ENCODE data around the gene CD244. TPM values are rescaled to one million over a fixed set of nuclear protein-coding genes. Genes with fewer than 3 reads are reported as not detected.

Gene CD244
- polyA plus RNA-seq, 3 donors = 62.2 to 116 (median 106) TPM

GRCh38 chr1:160884579-160884978, 21.9 kb upstream of the CD244 start:
- no peak overlapping the region for H3K4me2 ChIP-seq (replicated peaks; ENCODE audit: extremely low read depth, low read length, poor library complexity, severe bottlenecking)
- H3K9ac ChIP-seq (ENCODE audit: insufficient read depth, low read length, poor library complexity, severe bottlenecking) = no peak overlapping the region
- Mint-ChIP-seq H3K36me3 (no peaks in the 10 kb centered on the region), H3K27ac (peak overlapping the region; percentile 6 to 73 (median 50)), H3K9me3 (peaks cover 0 to 2% (median 0%) of the 10 kb centered on the region in 7 donors), H3K27me3 (ENCODE audit: low read depth in 3 of 3) (peaks cover 2 to 3% (median 2%) of the 10 kb centered on the region in 3 donors), H3K4me1 (peaks cover 64% of the 10 kb centered on the region), H3K4me3 (no peak overlapping the region)
- H3K36me3 ChIP-seq (replicated peaks in 1 of 2; ENCODE audit: control insufficient read depth in 1 of 2, insufficient read depth in 2 of 2, low read length in 2 of 2) = no peaks in the 10 kb centered on the region
- H3K79me2 ChIP-seq (ENCODE audit: insufficient read depth, low read length) = no peaks in the 10 kb centered on the region
- H4K20me1 ChIP-seq (ENCODE audit: insufficient read depth, low read length) = no peaks in the 10 kb centered on the region
- TF ChIP-seq CTCF (IDR thresholded peaks at IDR 0.05) = peak; percentile 14
- 82% methylated on average over 3 of the region's 6 CpGs for WGBS (ENCODE audit: insufficient coverage)
- no peak overlapping the region for H3K4me3 ChIP-seq (replicated peaks in 1 of 3; ENCODE audit: low read depth in 2 of 3, low read length in 3 of 3)
- peak overlapping the region; percentile 12 for H2AFZ ChIP-seq (ENCODE audit: insufficient read depth, low read depth, low read length, poor library complexity, severe bottlenecking)
- H3K27ac ChIP-seq (ENCODE audit: low read depth in 1 of 2, low read length in 2 of 2) = peak overlapping the region; percentile 49 to 62
- DNase-seq = peak in 1 of 3 donors; percentile 22
- H3K9me3 ChIP-seq (replicated peaks in 1 of 2; ENCODE audit: control insufficient read depth in 1 of 2, insufficient read depth in 1 of 2, low read length in 2 of 2) = no peaks in the 10 kb centered on the region
- peaks cover 61 to 74% of the 10 kb centered on the region in 2 donors for H3K4me1 ChIP-seq (ENCODE audit: control insufficient read depth in 1 of 2, insufficient read depth in 2 of 2, low read length in 2 of 2)
- intact Hi-C loops (cut with micrococcal nuclease) = loop anchor here in 1 of 2 donors (10.0 kb wide), 1 partner anchor 60 kb away; no protein-coding TSS in a partner anchor
- H3K27me3 ChIP-seq (ENCODE audit: control insufficient read depth in 2 of 2, insufficient read depth in 2 of 2, low read length in 2 of 2) = no peaks in the 10 kb centered on the region

- no peak overlapping the region for H2AFZ ChIP-seq (ENCODE audit: insufficient read depth, low read depth, low read length, poor library complexity, severe bottlenecking)
- peak overlapping the region; percentile 49 to 62 for H3K27ac ChIP-seq (ENCODE audit: low read depth in 1 of 2, low read length in 2 of 2)
- no peak overlapping the region for H3K4me3 ChIP-seq (replicated peaks in 1 of 3; ENCODE audit: low read depth in 2 of 3, low read length in 3 of 3)
- no peak for TF ChIP-seq CTCF (IDR thresholded peaks at IDR 0.05)
- Mint-ChIP-seq H3K4me1 (peaks cover 66% of the 10 kb centered on the region), H3K9me3 (peaks cover 0 to 2% (median 0%) of the 10 kb centered on the region in 7 donors), H3K27ac (peak overlapping the region; percentile 6 to 79 (median 66)), H3K4me3 (peak overlapping the region in 1 of 2 donors; percentile 21), H3K36me3 (no peaks in the 10 kb centered on the region), H3K27me3 (ENCODE audit: low read depth in 3 of 3) (peaks cover 2 to 3% (median 2%) of the 10 kb centered on the region in 3 donors)
- H3K27me3 ChIP-seq (ENCODE audit: control insufficient read depth in 2 of 2, insufficient read depth in 2 of 2, low read length in 2 of 2) = no peaks in the 10 kb centered on the region
- no peak overlapping the region for H3K9ac ChIP-seq (ENCODE audit: insufficient read depth, low read length, poor library complexity, severe bottlenecking)
- H3K4me2 ChIP-seq (replicated peaks; ENCODE audit: extremely low read depth, low read length, poor library complexity, severe bottlenecking) = no peak overlapping the region
- peaks cover 63 to 74% of the 10 kb centered on the region in 2 donors for H3K4me1 ChIP-seq (ENCODE audit: control insufficient read depth in 1 of 2, insufficient read depth in 2 of 2, low read length in 2 of 2)
- no peaks in the 10 kb centered on the region for H4K20me1 ChIP-seq (ENCODE audit: insufficient read depth, low read length)
- peak in 2 of 3 donors; percentile 27 to 50 for DNase-seq
- no peaks in the 10 kb centered on the region for H3K36me3 ChIP-seq (replicated peaks in 1 of 2; ENCODE audit: control insufficient read depth in 1 of 2, insufficient read depth in 2 of 2, low read length in 2 of 2)
- no peaks in the 10 kb centered on the region for H3K79me2 ChIP-seq (ENCODE audit: insufficient read depth, low read length)
- H3K9me3 ChIP-seq (replicated peaks in 1 of 2; ENCODE audit: control insufficient read depth in 1 of 2, insufficient read depth in 1 of 2, low read length in 2 of 2) = no peaks in the 10 kb centered on the region
- 97% methylated on average over 5 of the region's 13 CpGs for WGBS (ENCODE audit: insufficient coverage)
- intact Hi-C loops (cut with micrococcal nuclease) = loop anchor here in 1 of 2 donors (10.0 kb wide), 1 partner anchor 61 kb away; no protein-coding TSS in a partner anchor
These were observed 21.2 kb upstream of the CD244 start for GRCh38 chr1:160883581-160884513.
